ENCODE data around the gene EVX1.

The EVX1 gene

DNA sequence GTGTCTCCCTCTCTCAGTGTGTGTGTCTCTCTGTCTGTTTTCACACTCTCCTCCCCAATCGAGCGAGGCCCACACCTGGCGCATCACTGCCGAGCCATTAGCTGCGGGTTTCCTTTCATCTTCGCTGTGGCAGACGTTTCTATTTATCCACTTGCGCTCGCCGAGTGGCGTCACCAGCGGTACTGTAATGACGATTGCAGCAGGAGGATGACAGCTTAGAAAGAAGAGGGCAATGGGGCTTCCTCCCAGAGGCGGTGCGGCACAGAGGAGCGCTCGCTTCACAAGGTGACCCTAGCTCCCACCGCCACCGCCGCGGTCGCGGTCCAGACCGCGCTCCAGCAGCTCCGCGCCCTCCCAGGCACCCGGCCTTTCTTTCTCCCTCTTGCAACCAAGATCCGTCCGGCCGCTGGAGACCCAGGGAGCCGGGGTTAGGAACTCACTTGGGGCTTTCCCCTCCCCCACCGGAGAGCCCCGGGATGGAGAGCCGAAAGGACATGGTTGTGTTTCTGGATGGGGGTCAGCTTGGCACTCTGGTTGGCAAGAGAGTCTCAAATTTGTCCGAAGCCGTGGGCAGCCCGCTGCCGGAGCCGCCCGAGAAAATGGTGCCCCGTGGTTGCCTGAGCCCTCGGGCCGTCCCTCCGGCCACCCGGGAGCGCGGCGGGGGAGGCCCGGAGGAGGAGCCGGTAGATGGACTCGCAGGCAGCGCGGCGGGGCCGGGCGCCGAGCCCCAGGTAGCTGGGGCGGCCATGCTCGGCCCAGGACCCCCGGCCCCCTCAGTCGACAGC lies at the start of gene EVX1:
TSS of gene EVX1 (plus strand) at position 248 of the 785 bp plus-strand sequence. CDS start at position 477, 229 bp downstream.
- no peak for DNase-seq (ENCODE audit: insufficient read length, low spot score)
- FAIRE-seq, result no peak

DNA sequence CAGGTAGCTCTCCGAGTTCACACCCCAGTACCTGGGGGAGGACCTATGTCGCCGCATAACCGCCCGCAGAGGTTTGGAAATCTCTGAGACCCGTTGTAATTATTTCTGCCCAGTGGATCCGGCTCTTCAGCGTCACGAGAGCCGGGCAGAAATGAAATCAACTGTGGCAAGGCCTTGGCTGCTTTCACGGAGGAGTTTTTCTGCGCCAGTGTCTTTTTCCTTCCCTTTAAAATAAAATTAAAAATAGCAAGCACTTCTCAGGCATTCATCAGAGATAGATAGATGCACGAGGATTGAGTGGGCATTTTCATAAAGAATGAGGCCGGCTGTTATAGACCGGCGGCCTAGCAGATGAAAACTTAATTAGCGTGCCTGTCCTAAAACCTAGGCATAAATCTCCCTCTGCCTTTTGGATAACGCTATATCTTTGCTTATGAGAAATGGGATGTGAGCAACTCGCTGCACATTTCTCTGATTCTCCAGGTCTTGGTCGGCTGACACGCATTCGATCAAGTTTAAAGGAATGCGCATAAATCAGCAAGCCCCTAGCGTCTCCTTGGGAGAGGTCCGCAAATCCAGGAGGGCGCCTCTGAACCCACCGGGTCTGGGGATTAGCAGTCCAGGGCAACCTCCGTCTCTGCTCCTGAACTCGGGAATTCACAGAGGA lies 49.1 kb upstream of the EVX1 start:
- no peak for DNase-seq (ENCODE audit: insufficient read length, low spot score)
- FAIRE-seq, result no peak

DNA sequence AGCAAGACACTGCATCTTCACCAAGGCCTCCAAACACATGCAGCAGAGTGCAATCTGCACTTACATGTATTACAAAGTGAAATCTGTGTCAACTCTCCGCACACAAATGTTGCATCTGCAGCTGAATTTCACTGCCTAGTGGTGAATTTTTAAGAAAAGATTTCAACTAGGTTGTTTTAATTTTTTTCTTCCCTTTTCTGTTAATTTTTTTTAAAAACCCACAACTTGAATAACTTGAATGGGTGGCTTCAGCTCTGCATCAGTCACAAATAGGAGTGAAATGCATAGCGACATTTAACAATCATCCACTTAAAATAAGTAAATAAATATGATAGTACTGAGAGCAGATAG lies 48.6 kb upstream of the EVX1 start:
- no peak for DNase-seq (ENCODE audit: insufficient read length, low spot score)
- FAIRE-seq, result no peak

DNA sequence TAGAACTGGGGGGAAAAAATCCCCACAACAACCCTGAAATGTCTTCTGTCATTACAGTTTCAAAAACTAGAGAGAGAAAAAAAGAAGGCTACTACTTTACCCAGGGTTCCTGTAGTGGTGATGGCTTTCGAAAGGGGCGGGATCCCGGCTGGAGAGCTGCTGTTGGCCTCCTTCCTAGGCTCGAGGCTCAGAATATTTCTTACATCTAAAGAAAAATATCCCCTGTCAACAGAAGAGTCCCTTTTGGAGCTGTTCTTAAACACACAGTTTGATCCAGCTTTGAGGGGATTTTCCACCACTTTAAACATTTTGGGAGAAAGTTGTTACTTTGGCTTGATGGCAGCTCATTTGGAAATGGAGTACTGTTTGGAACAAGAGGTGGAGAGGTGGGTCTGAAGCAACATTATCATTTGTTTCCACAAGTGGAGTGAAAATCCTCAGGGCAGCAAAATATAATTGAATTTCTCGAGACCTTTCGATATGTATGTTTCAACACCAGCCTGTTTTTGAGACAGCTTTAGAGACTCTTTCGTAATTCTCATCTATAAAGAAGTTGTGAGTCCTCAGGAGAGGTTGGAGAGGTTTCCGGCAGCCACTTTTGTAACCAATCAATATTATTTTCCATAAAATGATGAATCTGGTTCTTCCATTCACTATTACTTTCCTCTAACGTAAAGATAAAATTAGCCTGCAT lies 47.8 kb upstream of the EVX1 start:
- FAIRE-seq, result no peak
- DNase-seq (ENCODE audit: insufficient read length, low spot score), result no peak

DNA sequence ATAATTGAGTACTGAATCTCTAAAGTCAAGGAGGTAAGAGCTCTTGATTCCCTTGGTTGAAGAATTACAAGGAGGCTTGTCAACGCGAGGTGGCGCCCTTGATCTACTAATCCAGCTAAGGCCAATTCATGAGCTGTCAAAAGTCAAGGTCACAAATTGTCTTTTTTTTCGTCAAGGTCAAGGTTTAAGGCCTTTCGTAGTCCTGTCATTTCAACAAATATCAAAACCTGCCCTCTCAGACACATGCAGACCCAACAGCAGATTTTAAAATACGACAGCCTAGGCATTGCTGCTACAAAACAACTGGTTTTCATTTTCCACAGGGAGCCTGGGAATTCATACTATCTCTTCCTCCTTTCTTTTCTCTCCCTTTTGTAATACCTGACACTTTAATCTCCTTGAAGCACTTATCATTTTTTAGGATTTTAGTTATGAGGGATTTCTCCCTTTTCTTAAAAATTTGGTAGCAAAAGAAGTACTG lies 46.3 kb upstream of the EVX1 start:
- peak; percentile 88 for FAIRE-seq
- DNase-seq (ENCODE audit: insufficient read length, low spot score), result peak; percentile 70

DNA sequence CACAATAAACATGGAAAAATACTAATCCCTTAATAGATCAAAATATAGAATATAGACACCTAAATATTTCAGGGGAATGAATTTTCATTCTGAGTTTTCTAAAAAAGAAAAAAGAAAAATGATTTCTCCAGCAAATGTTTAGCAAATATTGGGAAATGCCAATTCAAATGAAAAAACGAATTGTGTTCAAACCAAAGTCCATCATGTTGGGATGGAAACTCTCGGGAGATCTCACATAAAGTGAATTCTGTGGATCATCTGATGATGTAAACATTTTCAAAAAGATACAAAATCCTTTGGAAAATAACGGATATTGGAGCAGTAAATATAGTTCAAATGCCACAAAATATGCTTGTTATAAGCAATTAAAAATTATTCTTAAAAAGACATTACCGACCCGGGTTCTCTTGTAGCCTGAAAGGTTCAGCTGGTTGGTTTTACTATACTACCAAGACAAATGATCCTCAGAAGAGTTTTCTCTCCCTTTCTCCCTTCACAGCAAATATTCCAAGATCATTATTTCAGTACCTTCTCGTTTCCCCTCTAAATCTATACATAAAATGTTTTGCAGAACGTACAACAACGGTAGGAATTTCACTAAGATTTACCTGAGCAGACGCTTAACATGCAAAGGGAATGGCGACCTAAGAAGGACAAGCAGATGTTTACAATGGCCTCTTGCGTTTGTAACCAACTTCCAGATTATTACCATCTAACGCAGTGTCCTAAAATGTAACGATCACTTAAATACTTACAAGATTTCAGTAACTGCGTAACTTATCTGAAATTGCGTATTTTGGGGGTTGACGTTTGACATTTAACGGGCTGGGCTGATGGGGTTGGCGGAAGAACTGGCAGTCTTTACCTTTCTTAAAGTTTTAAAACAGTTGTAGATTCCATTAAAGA lies 45.2 kb upstream of the EVX1 start:
- FAIRE-seq (no peak), DNase-seq (ENCODE audit: insufficient read length, low spot score) (no peak)

DNA sequence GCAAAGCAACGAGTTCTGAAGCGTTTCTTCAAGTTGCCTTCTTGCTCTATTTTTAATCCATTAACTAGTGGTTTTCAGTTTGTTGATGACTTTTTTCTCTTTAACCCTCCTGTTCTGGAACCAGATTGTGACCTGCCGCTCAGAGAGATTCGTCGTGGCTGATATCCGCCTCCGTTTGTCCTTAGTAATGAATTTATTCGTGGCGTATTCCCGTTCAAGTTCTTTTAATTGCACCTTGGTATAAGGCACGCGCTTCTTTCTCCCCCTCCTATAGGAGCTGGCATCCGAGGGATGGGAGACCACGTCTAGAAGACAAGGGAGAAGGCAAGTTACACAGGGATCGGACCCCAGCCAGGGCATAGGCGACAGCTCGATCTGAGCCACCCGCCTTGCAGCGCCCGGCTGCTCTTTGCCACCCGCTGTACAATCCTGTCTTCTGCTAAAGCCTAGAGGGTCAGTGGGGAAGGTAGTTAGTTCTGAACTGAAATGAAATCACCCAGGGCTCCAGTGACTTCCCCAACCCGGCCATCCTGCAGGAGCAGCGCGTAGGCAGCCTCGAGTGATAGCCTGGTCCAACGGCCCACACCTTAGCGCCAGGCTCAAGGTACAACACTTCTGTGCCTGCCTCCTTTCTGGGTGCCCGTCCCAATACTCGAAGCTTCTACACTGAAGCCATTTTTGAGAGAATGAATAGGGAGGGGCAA lies 44.3 kb upstream of the EVX1 start:
- FAIRE-seq (no peak), DNase-seq (ENCODE audit: insufficient read length, low spot score) (no peak)

DNA sequence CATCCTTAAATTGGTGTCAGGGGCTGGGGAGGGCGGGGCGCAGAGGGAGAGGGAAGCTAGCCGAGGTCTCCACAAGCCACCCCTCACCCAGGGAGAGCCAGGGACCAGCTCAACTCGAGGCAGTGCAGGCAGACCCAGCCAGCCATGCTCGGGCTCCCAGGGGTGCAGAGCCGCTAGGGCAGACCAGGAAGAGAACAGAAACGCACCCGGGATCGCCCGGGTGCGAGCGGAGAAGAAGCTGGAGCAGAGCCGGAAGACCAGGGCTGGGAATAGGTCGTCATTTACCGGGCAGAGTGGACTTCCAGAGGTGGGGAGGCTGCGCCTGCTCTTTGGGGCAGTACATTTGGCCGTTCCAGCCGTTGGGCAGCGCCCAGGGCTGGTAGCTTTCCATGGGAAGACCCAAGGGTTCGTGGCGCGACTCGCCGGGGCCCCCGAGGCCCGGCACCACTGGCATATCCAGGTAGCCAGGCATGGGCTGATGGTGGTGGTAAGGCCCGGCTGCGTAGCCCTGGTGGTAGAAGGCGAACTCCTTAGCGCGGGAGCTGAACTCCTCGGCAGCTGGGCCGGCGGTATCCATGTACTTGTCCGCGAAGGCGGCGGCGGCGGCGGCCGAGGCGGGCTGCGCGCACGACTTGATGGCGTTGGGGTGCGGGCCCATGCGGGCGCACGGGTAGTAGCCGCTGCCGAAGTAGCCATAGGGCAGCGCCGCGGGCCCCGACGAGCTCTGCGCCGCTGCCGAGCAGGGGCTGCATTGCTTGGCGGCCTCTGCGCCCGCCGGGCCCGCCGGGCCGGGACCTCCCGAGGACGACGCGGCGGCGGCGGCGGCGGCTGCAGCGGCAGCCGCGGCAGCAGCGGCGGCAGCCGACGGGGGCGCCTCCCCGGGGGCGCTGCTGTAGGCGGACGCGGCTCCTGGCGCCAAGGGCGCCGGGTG lies 43.5 kb upstream of the EVX1 start:
- no peak for FAIRE-seq
- no peak for DNase-seq (ENCODE audit: insufficient read length, low spot score)

DNA sequence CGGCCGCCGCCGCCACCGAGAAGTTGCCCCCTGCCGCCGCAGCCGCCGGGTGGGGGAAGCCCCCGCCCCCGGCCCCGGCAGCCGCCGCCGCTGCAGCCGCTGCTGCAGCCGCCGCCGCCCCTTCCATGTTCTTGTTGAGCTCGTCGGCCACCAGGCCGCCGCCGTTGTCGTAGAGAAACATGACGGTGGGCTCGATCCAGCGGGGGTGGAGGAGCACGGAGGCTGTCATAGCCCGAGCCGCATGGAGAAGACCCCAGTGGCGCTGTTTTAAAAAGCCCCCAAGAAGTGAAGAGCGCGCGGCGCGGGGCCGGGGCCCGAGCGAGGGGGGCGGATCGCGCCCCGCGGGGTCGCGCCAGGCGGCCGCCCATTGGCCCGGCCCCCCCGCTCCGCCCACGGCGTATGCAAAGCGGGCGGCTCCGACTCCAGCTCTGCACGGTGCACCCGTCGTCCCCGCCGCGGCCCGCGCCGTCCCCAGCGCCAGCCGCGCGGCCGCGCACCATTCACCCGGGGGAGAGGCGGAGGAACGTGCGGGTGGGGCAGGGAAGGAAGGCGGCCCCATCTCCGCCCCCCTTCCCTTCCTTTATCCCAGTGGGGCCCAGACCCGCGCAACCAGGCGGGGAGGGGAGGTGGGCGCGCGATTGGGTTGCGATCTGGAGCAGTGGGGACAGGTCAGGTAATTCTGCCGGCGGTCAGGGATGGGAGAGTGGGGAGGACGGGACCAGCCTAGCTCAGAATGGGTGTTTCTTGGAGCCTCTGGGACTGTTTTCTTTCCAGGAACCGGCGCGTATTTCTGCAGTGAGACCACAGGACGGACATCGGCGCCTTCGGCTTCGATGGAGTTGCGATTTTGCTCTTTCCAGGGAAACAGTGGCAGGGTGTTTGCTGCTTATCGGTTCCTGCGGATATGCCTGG lies 42.5 kb upstream of the EVX1 start, which contains the start of gene HOXA13:
TSS of gene HOXA13 (minus strand) at position 243 of the 912 bp plus-strand sequence. CDS start at position 229, 14 bp downstream.
- FAIRE-seq (no peak), DNase-seq (ENCODE audit: insufficient read length, low spot score) (no peak)

DNA sequence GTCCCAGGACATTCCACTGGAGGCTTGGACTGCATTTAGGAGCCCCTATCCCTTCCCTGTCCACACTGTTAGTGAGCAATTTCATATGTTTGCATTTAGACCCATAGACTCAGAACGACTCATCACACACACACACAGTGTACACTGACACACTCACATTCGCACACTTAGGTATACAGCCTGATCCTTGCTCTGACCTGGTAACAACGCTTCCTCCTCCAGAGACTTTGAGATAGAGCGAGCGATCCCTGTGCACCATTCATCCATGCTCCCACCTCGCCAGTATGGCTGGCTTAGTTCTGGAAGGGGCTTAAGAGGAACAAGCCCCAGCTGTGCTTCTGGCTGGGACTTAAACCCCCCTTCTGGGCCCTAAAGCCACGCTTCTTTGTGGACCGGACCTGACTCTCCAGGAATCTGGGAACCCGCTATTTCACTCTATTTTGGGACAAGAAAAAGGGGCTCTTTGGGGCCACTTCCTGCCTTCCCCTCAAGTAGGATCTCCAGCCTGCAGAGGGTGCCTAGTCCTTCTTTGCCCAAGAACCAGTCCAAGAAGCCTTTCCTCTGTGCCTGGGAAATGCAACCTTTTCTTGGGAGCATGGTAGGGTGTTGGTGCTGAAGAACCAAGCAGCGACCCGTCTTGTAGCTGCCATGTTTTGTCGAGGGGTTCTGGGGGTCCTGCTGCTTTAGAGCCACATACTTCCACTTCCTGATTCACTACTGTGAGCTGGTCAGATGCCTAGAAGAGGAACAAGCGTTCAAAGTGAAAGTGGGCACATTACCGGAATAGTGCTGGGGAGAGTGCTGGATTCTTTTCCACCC lies 41.6 kb upstream of the EVX1 start:
- DNase-seq (ENCODE audit: insufficient read length, low spot score) (no peak), FAIRE-seq (no peak)

DNA sequence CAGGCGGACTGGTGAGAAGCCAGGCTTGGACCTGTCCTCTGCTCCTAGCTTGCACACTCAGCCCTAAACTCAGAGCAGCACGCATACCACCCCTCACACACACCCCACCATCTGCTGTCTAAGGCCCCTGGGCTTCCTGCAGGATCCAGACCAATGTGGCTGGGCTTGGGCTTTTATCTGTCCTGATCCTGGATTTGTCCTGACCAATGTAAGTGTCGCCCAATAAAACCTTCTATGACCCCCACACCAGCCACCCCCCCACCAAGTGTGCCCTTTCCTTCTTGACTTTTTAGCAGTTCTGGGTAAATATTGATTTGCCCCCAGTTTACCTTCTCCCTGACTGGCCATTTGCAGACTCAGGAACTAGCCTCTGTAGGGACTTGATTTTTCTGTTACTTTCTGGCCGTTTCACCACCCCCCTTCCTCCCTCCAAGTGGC lies 41.0 kb upstream of the EVX1 start:
- DNase-seq (ENCODE audit: insufficient read length, low spot score) (no peak), FAIRE-seq (no peak)

DNA sequence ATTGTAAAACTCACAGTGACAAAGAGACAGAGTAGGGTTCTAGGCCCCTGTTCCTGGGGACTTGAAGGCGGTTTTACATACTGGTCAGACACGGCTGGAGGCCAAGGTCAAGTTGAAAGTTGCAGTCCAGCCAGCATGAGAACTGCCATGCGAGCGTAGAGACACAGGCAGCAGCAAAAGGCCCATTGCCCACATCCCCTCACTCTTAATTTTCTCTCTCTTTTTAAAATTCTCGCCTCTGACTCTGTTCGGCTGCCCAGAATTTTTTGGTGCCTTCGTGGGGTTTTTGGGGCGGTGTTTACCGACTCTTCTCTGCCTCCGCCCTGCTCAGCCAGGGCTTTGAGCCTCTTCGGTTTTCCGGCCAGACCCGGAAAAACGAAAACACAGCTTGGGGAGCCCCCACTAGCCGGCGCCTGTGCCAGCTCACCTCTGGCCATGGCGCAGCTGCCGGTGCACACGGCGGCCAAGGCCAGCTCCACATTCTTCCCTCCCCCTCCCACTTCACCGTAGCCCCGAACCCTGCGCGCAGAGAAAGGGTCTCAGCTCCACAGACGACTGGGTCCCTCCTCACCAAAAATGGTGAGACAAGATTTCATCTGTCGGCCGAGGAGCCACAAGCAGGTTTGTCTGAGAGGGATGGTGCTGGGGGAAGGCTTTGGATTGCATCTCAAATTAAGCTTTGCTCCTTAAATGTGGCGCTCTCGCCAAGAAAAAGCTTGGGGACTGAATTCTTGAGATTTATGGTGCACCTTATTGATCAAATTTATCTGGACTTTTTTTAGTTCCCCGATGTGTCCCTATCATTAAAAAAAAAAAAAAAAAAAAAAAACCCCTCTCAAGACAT lies 40.4 kb upstream of the EVX1 start:
- DNase-seq (ENCODE audit: insufficient read length, low spot score) (no peak), FAIRE-seq (no peak)

DNA sequence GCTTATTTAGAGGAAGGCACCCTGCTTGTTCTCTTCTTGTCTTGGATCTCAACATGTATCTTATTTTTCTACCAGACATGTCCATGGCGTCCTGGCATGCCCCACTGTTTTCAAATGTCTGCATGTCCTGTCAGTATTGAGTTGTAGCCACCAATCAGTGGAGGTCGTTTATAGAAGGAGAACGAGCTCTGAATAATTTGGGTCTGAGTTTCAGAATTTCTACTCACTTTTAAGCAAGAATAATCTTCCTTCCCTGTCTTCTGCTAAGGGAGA lies 39.8 kb upstream of the EVX1 start:
- DNase-seq (ENCODE audit: insufficient read length, low spot score), result no peak
- FAIRE-seq, result no peak

DNA sequence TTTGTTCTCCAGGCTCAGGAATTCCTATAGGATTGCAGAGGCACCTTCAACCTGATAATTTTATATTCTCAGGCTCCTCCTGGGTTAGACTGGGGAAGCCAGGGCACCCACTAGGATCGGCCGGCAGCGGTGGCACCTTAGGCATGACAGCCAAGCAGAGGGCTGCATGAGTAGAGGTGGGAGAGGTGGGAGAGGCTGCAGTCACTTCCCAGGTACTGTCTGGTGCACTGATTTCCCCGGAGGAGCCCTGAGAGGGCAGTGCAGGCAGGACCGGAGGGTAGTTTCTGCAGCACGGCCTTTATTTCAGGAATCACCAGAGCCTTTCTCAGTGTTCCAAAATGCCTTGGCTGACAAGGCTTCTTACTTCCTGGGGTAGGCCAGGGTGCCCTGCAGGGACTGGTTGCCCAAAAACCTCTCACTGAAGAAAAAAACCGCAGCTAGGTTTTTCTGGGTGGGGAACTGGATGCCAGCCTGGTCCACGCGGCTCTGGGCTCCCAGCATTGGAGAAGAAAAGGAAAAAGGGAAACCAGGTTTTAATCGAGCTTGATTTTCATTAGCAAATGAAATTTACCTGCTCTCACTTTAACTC lies 39.1 kb upstream of the EVX1 start:
- FAIRE-seq (no peak), DNase-seq (ENCODE audit: insufficient read length, low spot score) (no peak)

DNA sequence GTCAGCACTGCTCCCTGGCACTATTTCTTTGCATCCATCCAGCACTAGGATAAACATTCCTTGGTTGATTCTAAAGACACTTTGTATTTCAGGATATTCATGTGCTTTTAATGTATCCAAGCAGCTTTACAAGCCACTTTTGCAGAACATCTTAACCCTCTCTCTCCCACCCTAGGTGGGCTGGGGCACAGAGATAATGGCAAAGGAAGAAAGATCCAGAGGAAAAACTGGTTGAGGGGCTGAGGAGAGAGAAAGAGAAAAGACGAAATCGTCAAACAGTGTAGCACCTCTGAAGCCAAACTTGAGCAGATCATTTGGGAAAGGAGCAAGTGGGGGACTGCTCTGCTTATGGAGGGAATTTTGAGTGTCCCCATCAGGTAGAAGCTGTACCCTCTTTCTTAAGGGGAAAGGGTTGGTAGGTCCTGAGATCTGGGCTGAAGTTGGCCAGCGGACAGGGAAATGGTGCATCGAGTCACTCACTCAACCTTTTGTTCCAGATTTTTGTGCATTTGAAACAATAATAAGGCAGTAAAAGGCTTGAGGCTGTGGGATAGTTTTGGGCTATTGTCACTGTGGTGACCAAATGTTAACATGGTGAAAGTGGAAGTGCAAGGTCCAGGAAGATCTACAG lies 38.5 kb upstream of the EVX1 start:
- DNase-seq (ENCODE audit: insufficient read length, low spot score) (no peak), FAIRE-seq (no peak)
